ENCODE data around the gene ZNF770. TPM values are rescaled to one million over a fixed set of nuclear protein-coding genes. Genes with fewer than 3 reads are reported as not detected.

The ZNF770 gene
- total and polyA plus RNA-seq, 5 donors from 2014 or later = 34.1 to 129 (median 111) TPM

DNA sequence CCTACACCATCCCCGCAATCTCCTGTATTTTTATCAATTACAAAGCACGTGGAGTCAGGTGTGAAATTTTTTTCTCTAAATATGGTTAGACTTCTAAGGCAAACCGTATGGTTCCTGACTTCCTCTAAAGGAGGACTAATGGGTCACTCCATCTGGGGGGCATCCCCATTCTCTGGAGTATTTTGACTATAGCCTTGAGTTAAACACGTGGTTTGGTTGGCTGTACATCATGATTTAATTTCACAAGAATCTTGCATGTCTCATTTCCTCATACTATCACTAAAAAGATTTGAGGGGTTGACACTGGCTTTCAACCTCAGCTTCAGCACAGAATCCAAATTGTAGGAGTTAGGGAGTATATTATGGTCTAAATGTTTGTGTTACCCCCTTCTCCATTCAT, 25.3 kb upstream of the ZNF770 start:
- H3K27me3 Mint-ChIP-seq = peaks cover 39% of the 10 kb centered on the region
- H3K4me1 ChIP-seq (ENCODE audit: control insufficient read depth, insufficient read depth, low read length, poor library complexity, severe bottlenecking) = no peaks in the 10 kb centered on the region
- ATAC-seq (ENCODE audit: low read depth in 2 of 2) = no peak
- H3K4me3 ChIP-seq (ENCODE audit: low read depth, low read length) = no peak overlapping the region
- H3K27ac Mint-ChIP-seq = no peak overlapping the region
- H3K9me3 ChIP-seq (ENCODE audit: control insufficient read depth in 2 of 2, low read length in 2 of 2) = no peaks in the 10 kb centered on the region
- H3K36me3 Mint-ChIP-seq = no peaks in the 10 kb centered on the region
- H3K27ac ChIP-seq (ENCODE audit: insufficient read depth, low read length, poor library complexity, severe bottlenecking) = no peak overlapping the region
- H3K4me3 Mint-ChIP-seq = no peak overlapping the region
- peaks cover 6% of the 10 kb centered on the region for H3K27me3 ChIP-seq (ENCODE audit: control insufficient read depth, insufficient read depth, low read length)
- no peak for DNase-seq
- no peaks in the 10 kb centered on the region for H3K4me1 Mint-ChIP-seq
- peaks cover 0 to 3% (median 0%) of the 10 kb centered on the region in 7 donors for H3K9me3 Mint-ChIP-seq
- H3K36me3 ChIP-seq (ENCODE audit: control insufficient read depth, insufficient read depth, low read length) = no peaks in the 10 kb centered on the region

DNA sequence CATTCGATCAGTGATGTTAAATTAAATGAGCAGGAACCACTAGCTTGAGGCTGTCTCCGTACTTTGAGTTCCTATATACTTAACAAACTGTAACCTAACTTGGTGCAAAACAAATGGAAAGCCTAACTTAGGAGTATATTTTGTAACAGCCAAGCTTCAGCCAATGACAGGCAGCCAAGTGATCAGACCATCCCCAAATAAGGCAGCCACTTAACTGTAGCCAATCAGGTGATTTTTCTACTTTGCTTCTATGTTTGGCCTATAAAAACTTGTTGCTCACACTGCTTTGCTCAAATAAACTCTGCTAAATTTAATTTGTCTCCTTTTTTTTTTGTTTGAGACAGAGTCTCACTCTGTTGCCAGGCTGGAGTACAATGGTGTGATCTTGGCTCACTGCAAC, 19.3 kb upstream of the ZNF770 start:
- Histone ChIP-seq H3K27me3 (ENCODE audit: control insufficient read depth, insufficient read depth, low read length) (peaks cover 2% of the 10 kb centered on the region), H3K36me3 (ENCODE audit: control insufficient read depth, insufficient read depth, low read length) (no peaks in the 10 kb centered on the region), H3K4me3 (ENCODE audit: low read depth, low read length) (no peak overlapping the region), H3K4me1 (ENCODE audit: control insufficient read depth, insufficient read depth, low read length, poor library complexity, severe bottlenecking) (no peaks in the 10 kb centered on the region), H3K27ac (ENCODE audit: insufficient read depth, low read length, poor library complexity, severe bottlenecking) (no peak overlapping the region), H3K9me3 (ENCODE audit: control insufficient read depth in 2 of 2, low read length in 2 of 2) (no peaks in the 10 kb centered on the region)
- H3K4me3 Mint-ChIP-seq = no peak overlapping the region
- DNase-seq = no peak
- no peaks in the 10 kb centered on the region for H3K36me3 Mint-ChIP-seq
- H3K4me1 Mint-ChIP-seq = no peaks in the 10 kb centered on the region
- H3K9me3 Mint-ChIP-seq = no peaks in the 10 kb centered on the region
- no peak for ATAC-seq (ENCODE audit: low read depth in 2 of 2)
- peaks cover 23% of the 10 kb centered on the region for H3K27me3 Mint-ChIP-seq
- no peak overlapping the region for H3K27ac Mint-ChIP-seq

DNA sequence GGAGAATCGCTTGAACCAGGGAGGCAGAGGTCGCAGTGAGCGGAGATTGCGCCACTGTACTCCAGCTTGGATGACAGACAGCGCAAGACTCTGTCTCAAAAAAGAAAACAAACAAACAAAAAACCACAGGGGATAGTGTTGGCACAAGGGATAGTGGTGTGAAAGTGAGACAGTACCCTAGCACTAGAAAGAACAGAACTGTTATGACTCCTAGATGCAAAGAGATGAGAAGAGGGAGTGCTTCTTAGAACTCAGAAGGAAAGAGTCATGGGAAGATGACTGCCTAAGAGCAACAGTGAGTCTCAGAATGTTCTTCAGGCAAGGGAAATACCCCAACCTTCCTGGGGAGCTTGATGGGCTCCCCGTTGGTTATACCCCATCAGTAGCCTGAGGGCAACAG, 17.8 kb upstream of the ZNF770 start:
- no peaks in the 10 kb centered on the region for H3K36me3 Mint-ChIP-seq
- Histone ChIP-seq H3K9me3 (ENCODE audit: control insufficient read depth in 2 of 2, low read length in 2 of 2) (no peaks in the 10 kb centered on the region), H3K36me3 (ENCODE audit: control insufficient read depth, insufficient read depth, low read length) (no peaks in the 10 kb centered on the region), H3K27me3 (ENCODE audit: control insufficient read depth, insufficient read depth, low read length) (peaks cover 2% of the 10 kb centered on the region), H3K4me1 (ENCODE audit: control insufficient read depth, insufficient read depth, low read length, poor library complexity, severe bottlenecking) (no peaks in the 10 kb centered on the region), H3K4me3 (ENCODE audit: low read depth, low read length) (no peak overlapping the region), H3K27ac (ENCODE audit: insufficient read depth, low read length, poor library complexity, severe bottlenecking) (no peak overlapping the region)
- no peaks in the 10 kb centered on the region for H3K9me3 Mint-ChIP-seq
- DNase-seq (no peak), ATAC-seq (ENCODE audit: low read depth in 2 of 2) (no peak)
- peaks cover 11% of the 10 kb centered on the region for H3K27me3 Mint-ChIP-seq
- H3K4me3 Mint-ChIP-seq = no peak overlapping the region
- H3K27ac Mint-ChIP-seq = no peak overlapping the region
- H3K4me1 Mint-ChIP-seq = no peaks in the 10 kb centered on the region

DNA sequence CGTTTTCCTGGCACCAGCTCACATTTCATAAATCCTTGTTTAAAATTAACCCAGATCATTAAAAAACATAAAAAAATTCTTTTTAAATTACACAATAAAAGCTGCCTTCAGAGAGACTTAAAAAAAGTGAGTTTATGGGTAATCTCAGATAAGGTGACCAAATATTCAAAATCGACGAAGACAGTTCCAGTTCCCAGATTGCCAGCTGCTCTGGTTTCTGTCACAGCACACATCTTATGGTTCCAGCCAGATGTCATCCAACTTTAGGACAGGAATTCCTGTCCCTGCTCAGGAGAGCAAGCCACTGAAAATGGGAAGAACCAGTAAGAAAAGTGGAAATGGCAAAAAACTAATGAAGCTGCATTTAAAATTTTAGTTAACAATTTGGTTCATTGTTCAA, 15.8 kb upstream of the ZNF770 start:
- no peak overlapping the region for H3K4me3 Mint-ChIP-seq
- no peaks in the 10 kb centered on the region for H3K36me3 ChIP-seq (ENCODE audit: control insufficient read depth, insufficient read depth, low read length)
- H3K4me3 ChIP-seq (ENCODE audit: low read depth, low read length) = no peak overlapping the region
- peaks cover 0 to under 1% (median 0%) of the 10 kb centered on the region in 7 donors for H3K9me3 Mint-ChIP-seq
- no peaks in the 10 kb centered on the region for H3K4me1 ChIP-seq (ENCODE audit: control insufficient read depth, insufficient read depth, low read length, poor library complexity, severe bottlenecking)
- no peak for DNase-seq
- H3K9me3 ChIP-seq (ENCODE audit: control insufficient read depth in 2 of 2, low read length in 2 of 2) = no peaks in the 10 kb centered on the region
- no peak for ATAC-seq (ENCODE audit: low read depth in 2 of 2)
- no peak overlapping the region for H3K27ac Mint-ChIP-seq
- no peak overlapping the region for H3K27ac ChIP-seq (ENCODE audit: insufficient read depth, low read length, poor library complexity, severe bottlenecking)
- peaks cover 6% of the 10 kb centered on the region for H3K27me3 Mint-ChIP-seq
- H3K36me3 Mint-ChIP-seq = no peaks in the 10 kb centered on the region
- peaks cover 2% of the 10 kb centered on the region for H3K27me3 ChIP-seq (ENCODE audit: control insufficient read depth, insufficient read depth, low read length)
- no peaks in the 10 kb centered on the region for H3K4me1 Mint-ChIP-seq

DNA sequence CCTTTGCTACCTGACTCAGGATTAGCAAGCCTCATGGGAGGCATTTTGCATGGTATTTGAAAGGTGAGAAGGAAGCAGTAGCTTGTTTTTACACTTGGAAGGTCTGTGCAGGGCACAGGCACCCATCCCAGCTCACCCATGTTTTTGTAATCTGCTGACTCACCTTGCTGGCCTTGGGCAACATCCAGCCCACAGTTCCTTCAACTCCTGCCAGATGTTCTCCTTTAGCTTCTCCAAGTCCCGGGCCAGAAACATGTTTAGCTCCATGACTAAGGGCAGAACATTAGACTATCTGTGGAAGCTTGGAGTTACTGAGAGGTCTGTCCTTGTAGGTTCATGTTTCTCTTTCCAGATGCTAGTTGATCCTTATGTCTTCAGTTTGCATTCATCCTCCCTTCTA, 12.4 kb upstream of the ZNF770 start:
- H3K4me1 ChIP-seq (ENCODE audit: control insufficient read depth, insufficient read depth, low read length, poor library complexity, severe bottlenecking) = no peaks in the 10 kb centered on the region
- ATAC-seq (ENCODE audit: low read depth in 2 of 2) (no peak), DNase-seq (no peak)
- Mint-ChIP-seq H3K27ac (no peak overlapping the region), H3K27me3 (peaks cover 11% of the 10 kb centered on the region), H3K9me3 (peaks cover 0 to 2% (median 0%) of the 10 kb centered on the region in 7 donors), H3K4me1 (peaks cover 0 to under 1% (median 0%) of the 10 kb centered on the region in 4 donors), H3K4me3 (no peak overlapping the region), H3K36me3 (no peaks in the 10 kb centered on the region)
- H3K36me3 ChIP-seq (ENCODE audit: control insufficient read depth, insufficient read depth, low read length) = no peaks in the 10 kb centered on the region
- H3K4me3 ChIP-seq (ENCODE audit: low read depth, low read length) = no peak overlapping the region
- H3K9me3 ChIP-seq (ENCODE audit: control insufficient read depth in 2 of 2, low read length in 2 of 2) = no peaks in the 10 kb centered on the region
- H3K27me3 ChIP-seq (ENCODE audit: control insufficient read depth, insufficient read depth, low read length) = peaks cover 4% of the 10 kb centered on the region
- no peak overlapping the region for H3K27ac ChIP-seq (ENCODE audit: insufficient read depth, low read length, poor library complexity, severe bottlenecking)

DNA sequence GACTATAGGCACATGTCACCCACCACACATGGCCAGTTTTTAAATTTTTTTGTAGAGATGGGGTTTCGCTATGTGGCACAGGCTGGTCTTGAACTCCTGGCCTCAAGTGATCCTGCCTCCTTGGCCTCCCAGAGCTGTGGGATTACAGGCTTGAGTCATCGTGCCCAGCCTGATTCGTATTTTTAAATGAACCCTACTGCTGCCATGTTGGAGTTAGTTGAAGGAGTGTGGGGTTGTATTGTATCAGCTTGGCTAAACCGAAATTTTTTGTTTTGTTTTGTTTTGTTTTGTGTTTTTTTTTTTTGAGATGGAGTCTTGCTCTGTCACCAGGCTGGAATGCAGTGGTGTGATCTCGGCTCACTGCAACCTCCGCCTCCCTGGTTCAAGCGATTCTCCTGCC, 11.8 kb upstream of the ZNF770 start:
- no peak overlapping the region for H3K27ac ChIP-seq (ENCODE audit: insufficient read depth, low read length, poor library complexity, severe bottlenecking)
- H3K9me3 ChIP-seq (ENCODE audit: control insufficient read depth in 2 of 2, low read length in 2 of 2) = no peaks in the 10 kb centered on the region
- Mint-ChIP-seq H3K27me3 (peaks cover 11% of the 10 kb centered on the region), H3K4me1 (peaks cover 0 to 6% (median 0%) of the 10 kb centered on the region in 4 donors), H3K9me3 (peaks cover 0 to 2% (median 0%) of the 10 kb centered on the region in 7 donors), H3K36me3 (no peaks in the 10 kb centered on the region), H3K27ac (no peak overlapping the region), H3K4me3 (no peak overlapping the region)
- no peaks in the 10 kb centered on the region for H3K36me3 ChIP-seq (ENCODE audit: control insufficient read depth, insufficient read depth, low read length)
- H3K4me1 ChIP-seq (ENCODE audit: control insufficient read depth, insufficient read depth, low read length, poor library complexity, severe bottlenecking) = no peaks in the 10 kb centered on the region
- ATAC-seq (ENCODE audit: low read depth in 2 of 2) = no peak
- H3K4me3 ChIP-seq (ENCODE audit: low read depth, low read length) = no peak overlapping the region
- no peak for DNase-seq
- H3K27me3 ChIP-seq (ENCODE audit: control insufficient read depth, insufficient read depth, low read length) = peaks cover 4% of the 10 kb centered on the region

DNA sequence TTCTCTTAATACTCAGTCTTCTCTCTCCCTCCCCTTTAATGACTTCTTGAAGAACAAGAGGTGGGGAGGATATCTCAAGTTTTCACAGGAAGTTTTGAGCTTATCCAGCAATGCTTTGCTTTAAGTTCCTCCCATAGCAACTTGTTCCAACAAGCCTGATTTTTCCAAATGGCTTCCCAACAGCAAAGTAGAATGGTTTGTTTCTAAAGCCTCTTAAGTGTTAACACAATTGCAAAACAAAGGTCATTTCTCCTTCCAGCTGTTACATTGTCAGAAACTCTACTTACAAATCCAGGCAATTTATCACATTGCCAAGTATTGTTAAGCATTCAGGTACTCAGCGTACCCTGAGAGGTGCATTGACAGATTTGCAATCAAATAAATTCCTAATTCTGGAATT, 6.8 kb upstream of the ZNF770 start:
- Mint-ChIP-seq H3K27ac (no peak overlapping the region), H3K36me3 (no peaks in the 10 kb centered on the region), H3K27me3 (peaks cover 5% of the 10 kb centered on the region), H3K9me3 (peaks cover 0 to 2% (median 0%) of the 10 kb centered on the region in 7 donors), H3K4me3 (no peak overlapping the region), H3K4me1 (peaks cover 11 to 18% (median 17%) of the 10 kb centered on the region in 4 donors)
- Histone ChIP-seq H3K27ac (ENCODE audit: insufficient read depth, low read length, poor library complexity, severe bottlenecking) (no peak overlapping the region), H3K4me3 (ENCODE audit: low read depth, low read length) (no peak overlapping the region), H3K9me3 (ENCODE audit: control insufficient read depth in 2 of 2, low read length in 2 of 2) (no peaks in the 10 kb centered on the region), H3K27me3 (ENCODE audit: control insufficient read depth, insufficient read depth, low read length) (peaks cover 2% of the 10 kb centered on the region), H3K36me3 (ENCODE audit: control insufficient read depth, insufficient read depth, low read length) (no peaks in the 10 kb centered on the region), H3K4me1 (ENCODE audit: control insufficient read depth, insufficient read depth, low read length, poor library complexity, severe bottlenecking) (peaks cover 5% of the 10 kb centered on the region)
- no peak for ATAC-seq (ENCODE audit: low read depth in 2 of 2)
- DNase-seq = no peak

DNA sequence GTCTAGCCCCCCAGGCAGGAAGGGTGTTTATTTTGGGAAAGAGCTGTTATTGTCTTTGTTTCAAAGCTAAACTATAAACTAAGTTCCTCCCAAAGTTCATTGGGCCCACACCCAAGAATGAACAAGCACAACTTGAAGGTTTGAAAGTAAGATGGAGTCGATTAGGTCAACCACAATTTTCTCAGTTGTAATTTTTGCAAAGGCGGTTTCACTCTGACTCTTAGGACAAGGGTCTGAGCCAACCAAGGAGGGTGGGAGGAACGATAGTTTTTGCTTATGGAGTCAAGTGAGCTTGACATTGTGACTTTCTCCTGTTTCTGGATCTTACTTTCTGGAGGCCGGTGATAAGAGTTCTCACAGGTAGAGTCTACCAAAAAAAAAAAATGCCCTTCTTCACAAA, 5.8 kb upstream of the ZNF770 start:
- Mint-ChIP-seq H3K4me1 (peaks cover 18 to 28% (median 24%) of the 10 kb centered on the region in 4 donors), H3K9me3 (peaks cover 0 to 1% (median 0%) of the 10 kb centered on the region in 7 donors), H3K36me3 (no peaks in the 10 kb centered on the region), H3K4me3 (peak overlapping the region in 1 of 4 donors; percentile 65), H3K27me3 (peaks cover 5% of the 10 kb centered on the region), H3K27ac (peak overlapping the region in 1 of 3 donors; percentile 67)
- Histone ChIP-seq H3K9me3 (ENCODE audit: control insufficient read depth in 2 of 2, low read length in 2 of 2) (no peaks in the 10 kb centered on the region), H3K27me3 (ENCODE audit: control insufficient read depth, insufficient read depth, low read length) (peaks cover 2% of the 10 kb centered on the region), H3K4me3 (ENCODE audit: low read depth, low read length) (no peak overlapping the region), H3K4me1 (ENCODE audit: control insufficient read depth, insufficient read depth, low read length, poor library complexity, severe bottlenecking) (peaks cover 10% of the 10 kb centered on the region), H3K27ac (ENCODE audit: insufficient read depth, low read length, poor library complexity, severe bottlenecking) (no peak overlapping the region), H3K36me3 (ENCODE audit: control insufficient read depth, insufficient read depth, low read length) (no peaks in the 10 kb centered on the region)
- peak in 1 of 3 donors; percentile 76 for DNase-seq
- no peak for ATAC-seq (ENCODE audit: low read depth in 2 of 2)
